Endodermal cell (in vitro differentiated cells): ENCODE data around the gene CARS1. TPM values are rescaled to one million over a fixed set of nuclear protein-coding genes. Genes with fewer than 3 reads are reported as not detected.
A peak's percentile ranks its signal among the peaks of the same experiment; 100 is the strongest.

Experiments
- DNase-seq: peaks from one replicate; pipeline ENCODE4 v3.0.0-alpha.2; 2017
- H3K27ac ChIP-seq: 2 replicates; pipeline ENCODE4 v1.5.1; 2013; ENCODE audit warnings: mild to moderate bottlenecking, low read depth, low read length, moderate library complexity
- H3K27me3 ChIP-seq: 2 replicates; pipeline ENCODE4 v1.6.1; 2013; ENCODE audit warnings: mild to moderate bottlenecking, low read length, moderate library complexity; ENCODE audit not compliant: insufficient read depth, control insufficient read depth, poor library complexity, severe bottlenecking
- H3K36me3 ChIP-seq: 2 replicates; pipeline ENCODE4 v1.7.0; 2013; ENCODE audit warnings: mild to moderate bottlenecking, low read length, moderate library complexity; ENCODE audit not compliant: control insufficient read depth, insufficient read depth
- H3K4me1 ChIP-seq: one replicate; pipeline ENCODE4 v1.7.0; 2013; ENCODE audit warnings: low read length; ENCODE audit not compliant: control insufficient read depth, insufficient read depth
- H3K4me3 ChIP-seq: 2 replicates; pipeline ENCODE4 v1.5.1; 2013; ENCODE audit warnings: mild to moderate bottlenecking, low read length, moderate library complexity
- H3K9ac ChIP-seq: 2 replicates; pipeline ENCODE4 v1.6.1; 2013; ENCODE audit warnings: mild to moderate bottlenecking, low read length, moderate library complexity; ENCODE audit not compliant: poor library complexity, severe bottlenecking; ENCODE audit errors: extremely low read depth
- H3K9me3 ChIP-seq: 2 replicates; pipeline ENCODE4 v1.6.1; 2013; ENCODE audit warnings: mild to moderate bottlenecking, low read length, moderate library complexity; ENCODE audit not compliant: control insufficient read depth
- H3K27ac Mint-ChIP-seq: 2 replicates; pipeline ENCODE4 v1.8.0; 2020; ENCODE audit warnings: mixed read lengths
- H3K27me3 Mint-ChIP-seq: 2 replicates; pipeline ENCODE4 v1.8.0; 2021; ENCODE audit warnings: mild to moderate bottlenecking, mixed read lengths; ENCODE audit not compliant: insufficient read depth
- H3K36me3 Mint-ChIP-seq: 2 replicates; pipeline ENCODE4 v1.8.0; 2020; ENCODE audit warnings: low read depth, mixed read lengths
- H3K4me1 Mint-ChIP-seq: 2 replicates; pipeline ENCODE4 v1.8.0; 2020; ENCODE audit warnings: mixed read lengths
- H3K4me3 Mint-ChIP-seq: 2 replicates; pipeline ENCODE4 v1.8.0; 2020; ENCODE audit warnings: mild to moderate bottlenecking, moderate library complexity, mixed read lengths
- H3K9me3 Mint-ChIP-seq: 2 replicates; pipeline ENCODE4 v1.8.0; 2020; ENCODE audit warnings: mild to moderate bottlenecking, mixed read lengths
- CTCF ChIP-seq: fragments of 200-600 bp; sonication (generic); conservative IDR thresholded peaks from 2 replicates; pipeline ENCODE4 v1.5.0; 2021; ENCODE audit warnings: antibody characterized with exemption, mild to moderate bottlenecking
- WGBS, 2 experiments: methylation state at CpG; one replicate each; pipeline versions ENCODE4 v1.1.5 to v1.1.7; 2013; ENCODE audit warnings: missing lambda C conversion rate in 2 of 2, mixed read lengths in 1 of 2; ENCODE audit not compliant: insufficient coverage in 1 of 2, insufficient read length in 1 of 2; 5-methylcytosine and 5-hydroxymethylcytosine counted together
- total RNA-seq, 2 donors: library from RNA; stranded (reverse); fragmentation: NEBNext Ultra II Directional in 1 of 2; extraction: Animal tissue kit (Norgen Biotek cat#: 25700) in 1 of 2; gene quantifications; 2 replicates in 1 of 2; 3 replicates in 1 of 2; pipeline ENCODE4 v1.2.1, GENCODE V29; 2021

Gene CARS1
- total RNA-seq, 2 donors from 2014 or later, result 48.0 to 52.8 TPM

- H3K27me3 ChIP-seq, result no peaks in the 10 kb centered on the region
- peak overlapping the region; percentile 97 for H3K27ac Mint-ChIP-seq
- peak overlapping the region; percentile 99 for H3K4me3 Mint-ChIP-seq
- H3K9me3 Mint-ChIP-seq, result no peaks in the 10 kb centered on the region
- H3K9ac ChIP-seq, result peak overlapping the region; percentile 87
- H3K4me1 Mint-ChIP-seq, result peaks cover 25% of the 10 kb centered on the region
- H3K36me3 Mint-ChIP-seq, result peaks cover 14% of the 10 kb centered on the region
- H3K36me3 ChIP-seq, result peaks cover 10% of the 10 kb centered on the region
- no peak for DNase-seq
- no peaks in the 10 kb centered on the region for H3K9me3 ChIP-seq
- H3K4me3 ChIP-seq, result peak overlapping the region; percentile 96
- peak overlapping the region; percentile 88 for H3K27ac ChIP-seq
- peaks cover 3% of the 10 kb centered on the region for H3K4me1 ChIP-seq
- WGBS, 2 experiments, result 0% methylated on average over 4 to 79 of the region's 79 CpGs
- no peaks in the 10 kb centered on the region for H3K27me3 Mint-ChIP-seq
- no peak for TF ChIP-seq CTCF
These were observed 65.6 kb downstream of the CARS1 start for GRCh38 chr11:2991452-2992233.

GRCh38 chr11:2990617-2991451 is 66.4 kb downstream of the CARS1 start:
- H3K36me3 Mint-ChIP-seq, result peaks cover 14% of the 10 kb centered on the region
- H3K27me3 Mint-ChIP-seq, result no peaks in the 10 kb centered on the region
- no peaks in the 10 kb centered on the region for H3K27me3 ChIP-seq
- peaks cover 3% of the 10 kb centered on the region for H3K4me1 ChIP-seq
- no peaks in the 10 kb centered on the region for H3K9me3 ChIP-seq
- no peak for TF ChIP-seq CTCF
- peak overlapping the region; percentile 99 for H3K4me3 Mint-ChIP-seq
- no peak for DNase-seq
- peaks cover 10% of the 10 kb centered on the region for H3K36me3 ChIP-seq
- H3K9ac ChIP-seq, result peak overlapping the region; percentile 87
- peak overlapping the region; percentile 96 for H3K4me3 ChIP-seq
- WGBS, 2 experiments, result 0% methylated on average over 13 to 15 of the region's 17 CpGs
- peak overlapping the region; percentile 93 for H3K27ac Mint-ChIP-seq
- H3K27ac ChIP-seq, result peak overlapping the region; percentile 88
- peaks cover 25% of the 10 kb centered on the region for H3K4me1 Mint-ChIP-seq
- H3K9me3 Mint-ChIP-seq, result no peaks in the 10 kb centered on the region

- H3K4me3 Mint-ChIP-seq, result peak overlapping the region; percentile 99
- Histone ChIP-seq H3K4me3 (peak overlapping the region; percentile 96), H3K9me3 (no peaks in the 10 kb centered on the region), H3K4me1 (peaks cover 3% of the 10 kb centered on the region), H3K9ac (peak overlapping the region; percentile 87), H3K36me3 (peaks cover 20% of the 10 kb centered on the region), H3K27me3 (no peaks in the 10 kb centered on the region), H3K27ac (no peak overlapping the region)
- no peak for TF ChIP-seq CTCF
- H3K4me1 Mint-ChIP-seq, result peaks cover 26% of the 10 kb centered on the region
- H3K36me3 Mint-ChIP-seq, result peaks cover 21% of the 10 kb centered on the region
- WGBS, 2 experiments, result 16 to 33% methylated on average over 2 to 3 of the region's 3 CpGs
- no peak for DNase-seq
- no peaks in the 10 kb centered on the region for H3K27me3 Mint-ChIP-seq
- H3K27ac Mint-ChIP-seq, result peak overlapping the region; percentile 71
- H3K9me3 Mint-ChIP-seq, result no peaks in the 10 kb centered on the region
These were observed 67.7 kb downstream of the CARS1 start for GRCh38 chr11:2989551-2989950.
